ENCODE measurements around the gene PRKCH. TPM values are rescaled to one million over a fixed set of nuclear protein-coding genes. Genes with fewer than 3 reads are reported as not detected.

The PRKCH gene
- total and polyA plus RNA-seq, 10 of the 15 experiments (the other 5 are each of a cell fraction or from before 2014, with no cell fraction given), result 10.7 to 140 (median 33.2) TPM

- ChIA-PET CTCF (no interaction called here), POLR2A (interaction anchor here (1.0 kb wide), 1 partner anchor 10 kb away, joined by 3 read pairs; no protein-coding TSS in a partner anchor), RAD21 (ENCODE audit: unreplicated experiment) (no interaction called here), SMC1A (ENCODE audit: uncharacterized antibody, unreplicated experiment) (interaction anchor here (0.6 to 1.8 kb wide), 3 partner anchors 8 to 122 kb away, joined by 3 to 7 read pairs (median 3); no protein-coding TSS in a partner anchor)
- H4K20me1 ChIP-seq (ENCODE audit: control insufficient read depth, insufficient read depth), result no peaks in the 10 kb centered on the region
- intact Hi-C loops (cut with micrococcal nuclease; ENCODE audit: unreplicated experiment), result no loop called here
- no peak for TF ChIP-seq E4F1 (IDR thresholded peaks at IDR 0.05; ENCODE audit: borderline replicate concordance, partially characterized antibody)
- no peak for TF ChIP-seq WRNIP1 (IDR thresholded peaks at IDR 0.05; ENCODE audit: borderline replicate concordance, low read depth, low read length)
- TF ChIP-seq RUNX3 (IDR thresholded peaks at IDR 0.05; ENCODE audit: low read length), result no peak
- TF ChIP-seq CBX5 (IDR thresholded peaks at IDR 0.05; ENCODE audit: low read depth), result no peak
- TF ChIP-seq CHD4 (IDR thresholded peaks at IDR 0.05), result no peak
- no peak for TF ChIP-seq TCF7 (IDR thresholded peaks at IDR 0.05; ENCODE audit: borderline replicate concordance)
- no peak for TF ChIP-seq EZH2 (IDR thresholded peaks at IDR 0.05; ENCODE audit: borderline replicate concordance, control insufficient read depth, low read depth, low read length)
- TF ChIP-seq TCF12 (IDR thresholded peaks at IDR 0.05; ENCODE audit: low read depth, low read length), result no peak
- TF ChIP-seq SPI1 (IDR thresholded peaks at IDR 0.05; ENCODE audit: borderline replicate concordance, insufficient read depth, low read depth, low read length), result no peak
- TF ChIP-seq CREM (IDR thresholded peaks at IDR 0.05; ENCODE audit: low read depth), result no peak
- TF ChIP-seq FOS (IDR thresholded peaks at IDR 0.05; ENCODE audit: borderline replicate concordance, extremely low read depth, insufficient read length), result no peak
- TF ChIP-seq E2F4 (IDR thresholded peaks at IDR 0.05; ENCODE audit: low read depth, low read length), result no peak
- no peak for TF ChIP-seq RCOR1 (conservative IDR thresholded peaks at IDR 0.05; ENCODE audit: low read depth, low read length)
- DNase-seq (ENCODE audit: low read depth, low spot score), result no peak
- 76% methylated on average over 10 of the region's 10 CpGs for WGBS (ENCODE audit: insufficient coverage, insufficient replicate concordance, low lambda C conversion rate, missing lambda C conversion rate)
- no peaks in the 10 kb centered on the region for H3K4me1 ChIP-seq (ENCODE audit: control insufficient read depth, insufficient read depth, low read length)
- H3K9me3 ChIP-seq (replicated peaks; ENCODE audit: control insufficient read depth, insufficient read depth, low read length), result no peaks in the 10 kb centered on the region
- H3K27me3 ChIP-seq (replicated peaks in 1 of 2; ENCODE audit: control insufficient read depth in 2 of 2, insufficient read depth in 2 of 2, low read length in 1 of 2), result no peaks in the 10 kb centered on the region
- H2AFZ ChIP-seq (ENCODE audit: control insufficient read depth, low read depth, low read length), result no peak overlapping the region
- H3K79me2 ChIP-seq (ENCODE audit: control insufficient read depth, insufficient read depth, low read length), result no peaks in the 10 kb centered on the region
- ATAC-seq, result no peak
- in situ Hi-C loops (cut with MboI), result no loop called here
- no peak overlapping the region for H3K9ac ChIP-seq (ENCODE audit: control insufficient read depth, insufficient read depth, low read length)
- no peak overlapping the region for H3K27ac ChIP-seq (ENCODE audit: control insufficient read depth, insufficient read depth)
- peaks cover 0 to 14% of the 10 kb centered on the region in 2 experiments; a peak in 2 of 4 replicates for H3K36me3 ChIP-seq (ENCODE audit: control insufficient read depth in 2 of 2, insufficient read depth in 2 of 2, low read length in 1 of 2)
- H3K4me3 ChIP-seq, result no peak overlapping the region
- H3K4me2 ChIP-seq (ENCODE audit: control insufficient read depth, insufficient read depth), result no peak overlapping the region
- BruUV-seq (replicated peaks), result no TSS peak
- peak; percentile 31 for FAIRE-seq
Observed at GRCh38 chr14:61513986-61514830, 192.8 kb downstream of the PRKCH start.

Measured in GM12878 (cell line).